ENCODE measurements around the gene PHF19. TPM values are rescaled to one million over a fixed set of nuclear protein-coding genes. Genes with fewer than 3 reads are reported as not detected.

The PHF19 gene
- polyA plus RNA-seq, 1 donor from 2014 or later, result 4.9 TPM

DNA sequence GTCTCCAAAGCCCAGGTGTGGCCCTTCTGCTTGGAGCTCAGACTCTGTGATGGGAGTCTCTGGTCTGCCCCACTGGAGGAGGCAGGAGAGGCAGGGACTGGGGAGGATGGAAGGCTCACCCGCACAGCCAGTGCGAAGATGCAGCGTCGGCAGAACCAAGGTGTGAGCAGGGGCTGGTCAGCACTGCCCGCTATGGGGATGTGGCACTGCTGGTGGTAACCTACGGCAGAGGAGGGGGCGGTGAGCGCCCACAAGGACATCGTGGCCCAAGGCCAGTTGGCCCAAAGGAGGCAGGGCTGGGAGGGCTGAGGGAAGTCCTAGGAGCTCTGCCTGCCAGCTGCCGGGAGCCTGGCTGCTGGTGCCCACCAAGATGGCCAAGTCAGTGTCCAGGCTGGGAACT lies 7.3 kb downstream of the PHF19 start:
- Histone ChIP-seq H2AFZ (ENCODE audit: low read depth, low read length) (no peak overlapping the region), H3K4me2 (ENCODE audit: low read length) (no peak overlapping the region), H3K36me3 (ENCODE audit: insufficient read depth, low read length) (no peaks in the 10 kb centered on the region), H3K9ac (ENCODE audit: low read length) (no peak overlapping the region), H3K27me3 (ENCODE audit: insufficient read depth, low read depth, low read length) (no peaks in the 10 kb centered on the region), H4K20me1 (ENCODE audit: insufficient read depth) (no peaks in the 10 kb centered on the region), H3K27ac (ENCODE audit: low read length) (no peak overlapping the region), H3K9me3 (ENCODE audit: low read length) (no peaks in the 10 kb centered on the region), H3F3A (ENCODE audit: insufficient read depth, low read length, poor library complexity, severe bottlenecking) (peaks cover 4% of the 10 kb centered on the region), H3K79me2 (replicated peaks; ENCODE audit: insufficient read depth, low read length) (no peaks in the 10 kb centered on the region), H3K9me2 (ENCODE audit: insufficient read depth, low read length) (no peaks in the 10 kb centered on the region), H3K4me3 (ENCODE audit: low read length) (no peak overlapping the region)
- no peak for TF ChIP-seq MXI1 (conservative IDR thresholded peaks at IDR 0.05; ENCODE audit: poor library complexity, severe bottlenecking)
- TF ChIP-seq POLR2AphosphoS5 (IDR thresholded peaks at IDR 0.05), result no peak
- TF ChIP-seq, protein P1, sequence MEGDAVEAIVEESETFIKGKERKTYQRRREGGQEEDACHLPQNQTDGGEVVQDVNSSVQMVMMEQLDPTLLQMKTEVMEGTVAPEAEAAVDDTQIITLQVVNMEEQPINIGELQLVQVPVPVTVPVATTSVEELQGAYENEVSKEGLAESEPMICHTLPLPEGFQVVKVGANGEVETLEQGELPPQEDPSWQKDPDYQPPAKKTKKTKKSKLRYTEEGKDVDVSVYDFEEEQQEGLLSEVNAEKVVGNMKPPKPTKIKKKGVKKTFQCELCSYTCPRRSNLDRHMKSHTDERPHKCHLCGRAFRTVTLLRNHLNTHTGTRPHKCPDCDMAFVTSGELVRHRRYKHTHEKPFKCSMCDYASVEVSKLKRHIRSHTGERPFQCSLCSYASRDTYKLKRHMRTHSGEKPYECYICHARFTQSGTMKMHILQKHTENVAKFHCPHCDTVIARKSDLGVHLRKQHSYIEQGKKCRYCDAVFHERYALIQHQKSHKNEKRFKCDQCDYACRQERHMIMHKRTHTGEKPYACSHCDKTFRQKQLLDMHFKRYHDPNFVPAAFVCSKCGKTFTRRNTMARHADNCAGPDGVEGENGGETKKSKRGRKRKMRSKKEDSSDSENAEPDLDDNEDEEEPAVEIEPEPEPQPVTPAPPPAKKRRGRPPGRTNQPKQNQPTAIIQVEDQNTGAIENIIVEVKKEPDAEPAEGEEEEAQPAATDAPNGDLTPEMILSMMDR (IDR thresholded peaks at IDR 0.05; ENCODE audit: poor library complexity, severe bottlenecking), result no peak
- TF ChIP-seq RAD21 (conservative IDR thresholded peaks at IDR 0.05), result no peak
- no peak for TF ChIP-seq TAF1 (IDR thresholded peaks at IDR 0.05; ENCODE audit: low read depth)
- TF ChIP-seq SMC3 (conservative IDR thresholded peaks at IDR 0.05; ENCODE audit: poor library complexity), result no peak
- no peak for TF ChIP-seq EP300 (conservative IDR thresholded peaks at IDR 0.05; ENCODE audit: poor library complexity, severe bottlenecking)
- TF ChIP-seq EZH2 (IDR thresholded peaks at IDR 0.05; ENCODE audit: borderline replicate concordance, insufficient read depth, low read length, poor library complexity, severe bottlenecking), result no peak
- TF ChIP-seq, protein P2, sequence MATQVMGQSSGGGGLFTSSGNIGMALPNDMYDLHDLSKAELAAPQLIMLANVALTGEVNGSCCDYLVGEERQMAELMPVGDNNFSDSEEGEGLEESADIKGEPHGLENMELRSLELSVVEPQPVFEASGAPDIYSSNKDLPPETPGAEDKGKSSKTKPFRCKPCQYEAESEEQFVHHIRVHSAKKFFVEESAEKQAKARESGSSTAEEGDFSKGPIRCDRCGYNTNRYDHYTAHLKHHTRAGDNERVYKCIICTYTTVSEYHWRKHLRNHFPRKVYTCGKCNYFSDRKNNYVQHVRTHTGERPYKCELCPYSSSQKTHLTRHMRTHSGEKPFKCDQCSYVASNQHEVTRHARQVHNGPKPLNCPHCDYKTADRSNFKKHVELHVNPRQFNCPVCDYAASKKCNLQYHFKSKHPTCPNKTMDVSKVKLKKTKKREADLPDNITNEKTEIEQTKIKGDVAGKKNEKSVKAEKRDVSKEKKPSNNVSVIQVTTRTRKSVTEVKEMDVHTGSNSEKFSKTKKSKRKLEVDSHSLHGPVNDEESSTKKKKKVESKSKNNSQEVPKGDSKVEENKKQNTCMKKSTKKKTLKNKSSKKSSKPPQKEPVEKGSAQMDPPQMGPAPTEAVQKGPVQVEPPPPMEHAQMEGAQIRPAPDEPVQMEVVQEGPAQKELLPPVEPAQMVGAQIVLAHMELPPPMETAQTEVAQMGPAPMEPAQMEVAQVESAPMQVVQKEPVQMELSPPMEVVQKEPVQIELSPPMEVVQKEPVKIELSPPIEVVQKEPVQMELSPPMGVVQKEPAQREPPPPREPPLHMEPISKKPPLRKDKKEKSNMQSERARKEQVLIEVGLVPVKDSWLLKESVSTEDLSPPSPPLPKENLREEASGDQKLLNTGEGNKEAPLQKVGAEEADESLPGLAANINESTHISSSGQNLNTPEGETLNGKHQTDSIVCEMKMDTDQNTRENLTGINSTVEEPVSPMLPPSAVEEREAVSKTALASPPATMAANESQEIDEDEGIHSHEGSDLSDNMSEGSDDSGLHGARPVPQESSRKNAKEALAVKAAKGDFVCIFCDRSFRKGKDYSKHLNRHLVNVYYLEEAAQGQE (IDR thresholded peaks at IDR 0.05; ENCODE audit: borderline replicate concordance), result no peak

DNA sequence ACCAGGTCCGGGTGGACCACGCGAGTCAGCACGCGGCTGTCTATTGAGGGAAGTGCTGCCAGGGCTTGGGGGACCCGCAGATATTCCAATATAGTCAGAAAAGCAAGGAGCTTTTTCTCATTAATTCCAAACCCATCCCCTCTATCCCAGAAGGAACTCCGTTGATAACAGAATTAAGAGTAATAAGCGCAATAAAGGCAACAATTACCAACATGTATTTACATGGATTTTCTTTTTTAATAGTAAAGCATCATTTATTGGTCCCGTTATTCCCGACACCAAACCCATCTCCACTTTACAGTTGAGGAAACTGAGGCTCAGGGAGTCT lies 7.7 kb downstream of the PHF19 start:
- Histone ChIP-seq H3K4me3 (ENCODE audit: low read length) (peak overlapping the region; percentile 61), H3K9ac (ENCODE audit: low read length) (peak overlapping the region; percentile 4), H3K36me3 (ENCODE audit: insufficient read depth, low read length) (no peaks in the 10 kb centered on the region), H3K27ac (ENCODE audit: low read length) (no peak overlapping the region), H2AFZ (ENCODE audit: low read depth, low read length) (no peak overlapping the region), H3K4me2 (ENCODE audit: low read length) (no peak overlapping the region), H3K9me3 (ENCODE audit: low read length) (no peaks in the 10 kb centered on the region), H3K9me2 (ENCODE audit: insufficient read depth, low read length) (no peaks in the 10 kb centered on the region), H3K27me3 (ENCODE audit: insufficient read depth, low read depth, low read length) (no peaks in the 10 kb centered on the region), H3K79me2 (replicated peaks; ENCODE audit: insufficient read depth, low read length) (no peaks in the 10 kb centered on the region), H4K20me1 (ENCODE audit: insufficient read depth) (no peaks in the 10 kb centered on the region), H3F3A (ENCODE audit: insufficient read depth, low read length, poor library complexity, severe bottlenecking) (peaks cover 4% of the 10 kb centered on the region)
- TF ChIP-seq EZH2 (IDR thresholded peaks at IDR 0.05; ENCODE audit: borderline replicate concordance, insufficient read depth, low read length, poor library complexity, severe bottlenecking), result no peak
- no peak for TF ChIP-seq RAD21 (conservative IDR thresholded peaks at IDR 0.05)
- TF ChIP-seq MXI1 (conservative IDR thresholded peaks at IDR 0.05; ENCODE audit: poor library complexity, severe bottlenecking), result no peak
- TF ChIP-seq SMC3 (conservative IDR thresholded peaks at IDR 0.05; ENCODE audit: poor library complexity), result no peak

Data from neural cell (in vitro differentiated cells).